WTC11 (cell line): ENCODE results near the gene MYO16. TPM values are rescaled to one million over a fixed set of nuclear protein-coding genes. Genes with fewer than 3 reads are reported as not detected.

Experiments used
- ATAC-seq: fragments of 200-7000 bp; cut with Tn5 transposase; 2 replicates; pipeline ENCODE4 v1.10.0; 2021; ENCODE audit warnings: mild to moderate bottlenecking, moderate library complexity
- CTCF ChIA-PET: fragments of 300-600 bp; sonication (Branson Sonifier 250); formaldehyde crosslinking; loops from one replicate; lab custom pipeline; 2021; ENCODE audit warnings: antibody characterized with exemption; lab: Charles Lee
- POLR2A ChIA-PET: fragments of 350-600 bp; sonication (Branson Sonifier 250); formaldehyde crosslinking; loops from one replicate; lab custom pipeline; 2021; ENCODE audit warnings: antibody characterized with exemption; lab: Charles Lee
- DNase-seq: peaks from one replicate; pipeline ENCODE4 v3.0.0; 2021; ENCODE audit warnings: low spot score
- H3K27ac Mint-ChIP-seq: 2 replicates; pipeline ENCODE4 v1.8.0; 2021; ENCODE audit warnings: mixed read lengths
- H3K27me3 Mint-ChIP-seq: 2 replicates; pipeline ENCODE4 v1.8.0; 2021; ENCODE audit warnings: low read depth, mild to moderate bottlenecking, moderate library complexity, mixed read lengths
- H3K36me3 Mint-ChIP-seq: 2 replicates; pipeline ENCODE4 v1.8.0; 2021; ENCODE audit warnings: mixed read lengths
- H3K4me1 Mint-ChIP-seq: 2 replicates; pipeline ENCODE4 v1.8.0; 2022; ENCODE audit warnings: mixed read lengths
- H3K4me3 Mint-ChIP-seq: 2 replicates; pipeline ENCODE4 v1.8.0; 2021; ENCODE audit warnings: mild to moderate bottlenecking, moderate library complexity, mixed read lengths
- H3K9me3 Mint-ChIP-seq: 2 replicates; pipeline ENCODE4 v1.8.0; 2021; ENCODE audit warnings: mixed read lengths
- ATF1 ChIP-seq: sonication (generic); formaldehyde crosslinking; IDR thresholded peaks from 2 replicates; pipeline ENCODE4 v1.8.1; 2023; ENCODE audit warnings: mild to moderate bottlenecking, moderate library complexity, missing genetic modification reagents
- ELF4 ChIP-seq: sonication (generic); formaldehyde crosslinking; IDR thresholded peaks from 2 replicates; pipeline ENCODE4 v1.8.1; 2022; ENCODE audit warnings: low read depth, mild to moderate bottlenecking, moderate library complexity, missing genetic modification reagents
- FOXK1 ChIP-seq: sonication (generic); formaldehyde crosslinking; IDR thresholded peaks from 2 replicates; pipeline ENCODE4 v1.8.0; 2022; ENCODE audit warnings: mild to moderate bottlenecking, moderate library complexity, missing genetic modification reagents
- FOXP1 ChIP-seq: sonication (generic); formaldehyde crosslinking; IDR thresholded peaks from 2 replicates; pipeline ENCODE4 v1.8.0; 2022; ENCODE audit warnings: missing genetic modification reagents, mild to moderate bottlenecking, moderate library complexity, borderline replicate concordance
- GABPB1 ChIP-seq: sonication (generic); formaldehyde crosslinking; IDR thresholded peaks from 2 replicates; pipeline ENCODE4 v1.8.1; 2023; ENCODE audit warnings: mild to moderate bottlenecking, missing genetic modification reagents
- GRHL2 ChIP-seq: fragments of 250-450 bp; sonication (Bioruptor Pico); IDR thresholded peaks from 2 replicates; pipeline ENCODE4 v1.8.0; 2022; ENCODE audit warnings: mild to moderate bottlenecking, moderate library complexity; ENCODE audit not compliant: insufficient replicate concordance, severe bottlenecking
- RELA ChIP-seq: sonication (generic); formaldehyde crosslinking; IDR thresholded peaks from 2 replicates; pipeline ENCODE4 v1.8.1; 2022; ENCODE audit warnings: missing genetic modification reagents, mild to moderate bottlenecking, borderline replicate concordance
- RORB ChIP-seq: fragments of 250-450 bp; sonication (Bioruptor Pico); IDR thresholded peaks from 2 replicates; pipeline ENCODE4 v1.9.0; 2021; ENCODE audit warnings: mild to moderate bottlenecking
- TEAD1 ChIP-seq: sonication (generic); formaldehyde crosslinking; IDR thresholded peaks from 2 replicates; pipeline ENCODE4 v1.8.0; 2022; ENCODE audit warnings: mild to moderate bottlenecking, missing genetic modification reagents
- ZNF416 ChIP-seq: fragments of 250-450 bp; sonication (Bioruptor Pico); IDR thresholded peaks from 2 replicates; pipeline ENCODE4 v1.9.0; 2021; ENCODE audit warnings: mild to moderate bottlenecking, inconsistent platforms
- total RNA-seq: library from RNA; stranded (reverse); gene quantifications from 3 replicates; pipeline ENCODE4 v1.2.3, GENCODE V29; 2021
- TF ChIP-seq, protein P1 (sequence below): sonication (generic); formaldehyde crosslinking; IDR thresholded peaks from 2 replicates; pipeline ENCODE4 v1.8.1; 2022; ENCODE audit warnings: missing genetic modification reagents, borderline replicate concordance
- TF ChIP-seq, protein P2 (sequence below): sonication (generic); formaldehyde crosslinking; IDR thresholded peaks from 2 replicates; pipeline ENCODE4 v1.8.1; 2022; ENCODE audit warnings: low read depth, missing genetic modification reagents, borderline replicate concordance
- TF ChIP-seq, protein P3 (sequence below): sonication (generic); formaldehyde crosslinking; IDR thresholded peaks from 2 replicates; pipeline ENCODE4 v1.8.0; 2022; ENCODE audit warnings: missing genetic modification reagents
- TF ChIP-seq, protein P4 (sequence below): sonication (generic); formaldehyde crosslinking; IDR thresholded peaks from 2 replicates; pipeline ENCODE4 v1.8.0; 2022; ENCODE audit warnings: mild to moderate bottlenecking, missing genetic modification reagents
- TF ChIP-seq, protein P5 (sequence below): sonication (generic); formaldehyde crosslinking; IDR thresholded peaks from 2 replicates; pipeline ENCODE4 v1.8.1; 2023; ENCODE audit warnings: mild to moderate bottlenecking, missing genetic modification reagents
- TF ChIP-seq, protein P6 (sequence below): sonication (generic); formaldehyde crosslinking; IDR thresholded peaks from 2 replicates; pipeline ENCODE4 v1.8.1; 2022; ENCODE audit warnings: low read depth, mild to moderate bottlenecking, moderate library complexity, missing genetic modification reagents, borderline replicate concordance
- TF ChIP-seq, protein P7 (sequence below): sonication (generic); formaldehyde crosslinking; IDR thresholded peaks from 2 replicates; pipeline ENCODE4 v1.8.1; 2022; ENCODE audit warnings: mild to moderate bottlenecking, missing genetic modification reagents, moderate library complexity, borderline replicate concordance
- TF ChIP-seq, protein P8 (sequence below): fragments of 250-450 bp; sonication (Bioruptor Pico); IDR thresholded peaks from 2 replicates; pipeline ENCODE4 v1.8.0; 2021; ENCODE audit warnings: mild to moderate bottlenecking

MYO16 gene
- total RNA-seq, 1 experiment from 2014 or later, result 0.09 TPM

DNA sequence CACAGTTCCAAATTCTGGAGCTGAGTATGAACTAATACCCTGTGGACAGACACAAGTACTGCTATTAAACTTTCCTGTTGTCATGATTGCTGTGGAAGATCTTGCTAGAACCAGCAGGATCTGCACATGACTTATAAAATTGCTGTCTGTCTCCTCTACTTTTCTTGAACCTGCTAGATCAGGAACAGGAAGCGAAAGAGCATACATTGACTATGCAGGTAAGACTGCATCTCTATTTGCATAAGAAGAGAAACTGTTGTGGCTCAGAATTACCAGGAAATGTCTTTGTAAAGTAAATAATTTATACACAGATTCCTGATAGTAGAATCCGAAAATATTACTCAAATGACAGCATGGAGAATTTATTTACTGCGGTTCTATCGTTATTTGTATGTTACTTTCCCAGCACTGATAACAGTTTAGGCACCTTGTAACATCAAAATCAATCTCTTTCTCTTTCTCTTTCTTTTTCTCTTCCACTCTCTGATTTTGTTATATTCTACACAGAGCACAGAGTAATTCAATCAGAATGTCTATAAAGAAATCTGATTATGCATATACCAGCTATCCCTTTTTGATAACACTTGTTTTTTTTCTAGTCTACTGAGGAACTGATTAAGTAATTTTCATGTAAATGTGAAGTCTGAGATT, 226.5 kb downstream of the MYO16 start (continued):
- TF ChIP-seq ELF4 (CRISPR knock-in tag) (no peak), GABPB1 (no peak)

DNA sequence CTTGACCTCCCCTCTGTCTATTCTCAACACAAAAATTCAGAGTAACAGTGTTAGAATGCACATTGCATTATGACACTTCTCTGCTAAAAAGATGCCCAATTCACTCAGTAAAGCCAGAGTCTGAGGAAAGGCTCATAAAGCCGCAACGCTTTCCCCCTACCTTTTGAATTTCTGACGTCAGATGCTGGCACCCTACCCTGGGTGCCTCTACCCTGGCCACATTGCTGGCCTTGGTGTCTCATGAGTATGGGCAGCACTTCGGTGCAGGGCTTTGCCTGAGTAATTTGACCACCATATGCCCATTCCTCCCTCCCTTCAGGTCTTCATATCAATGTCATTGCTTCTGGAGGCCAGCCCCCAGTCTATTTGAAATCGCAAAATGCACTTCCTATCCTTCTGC, 229.3 kb downstream of the MYO16 start:
- peaks cover 48% of the 10 kb centered on the region for H3K4me1 Mint-ChIP-seq

DNA sequence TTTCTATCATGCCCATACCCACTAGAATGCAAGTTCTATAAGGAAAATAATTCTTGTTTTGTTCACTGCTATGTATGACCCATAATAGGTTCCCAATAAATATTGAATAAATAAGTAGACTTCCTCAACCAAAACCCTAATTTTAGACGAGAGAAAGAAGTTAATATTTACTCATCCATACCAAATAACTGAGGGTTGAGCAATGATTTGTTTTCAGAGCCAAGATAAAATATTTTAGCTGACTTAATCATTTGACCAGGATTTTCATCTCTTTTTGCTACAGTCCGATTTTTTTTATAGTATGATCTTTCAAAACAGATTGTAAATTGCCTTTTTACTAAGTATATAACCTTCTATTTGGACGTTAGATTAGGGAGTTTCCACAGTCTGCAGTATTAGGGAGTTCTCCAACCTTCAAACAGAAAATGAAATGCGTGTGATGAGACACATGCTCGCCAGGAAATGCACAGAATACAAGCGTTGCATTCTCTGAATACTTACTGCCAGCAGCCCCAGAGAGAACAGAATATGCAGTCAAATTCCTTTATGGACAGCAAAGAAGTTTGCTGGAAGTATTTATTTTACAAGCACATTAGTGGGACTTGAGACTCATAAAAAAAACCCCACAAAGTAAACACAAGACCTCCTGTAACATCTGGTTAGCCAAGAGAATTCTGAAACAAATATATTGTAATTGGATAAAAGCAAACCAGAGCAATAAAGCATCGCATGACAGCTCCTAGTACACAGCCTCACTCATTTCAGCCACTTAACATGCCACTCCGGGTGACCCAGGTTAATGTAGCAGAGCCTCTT, 230.0 kb downstream of the MYO16 start:
- Mint-ChIP-seq H3K36me3 (peaks cover 8% of the 10 kb centered on the region; the same call in 1 of the 2 replicates), H3K9me3 (peaks cover 9% of the 10 kb centered on the region), H3K4me3 (no peak overlapping the region; the same call in 1 of the 2 replicates), H3K4me1 (peaks cover 48% of the 10 kb centered on the region), H3K27ac (peak overlapping the region; percentile 22; the same call in 1 of the 2 replicates), H3K27me3 (no peaks in the 10 kb centered on the region)
- CTCF ChIA-PET, result no interaction called here
- ATAC-seq (peak; percentile 44), DNase-seq (no peak)
- POLR2A ChIA-PET, result no interaction called here
- TF ChIP-seq, protein P1, sequence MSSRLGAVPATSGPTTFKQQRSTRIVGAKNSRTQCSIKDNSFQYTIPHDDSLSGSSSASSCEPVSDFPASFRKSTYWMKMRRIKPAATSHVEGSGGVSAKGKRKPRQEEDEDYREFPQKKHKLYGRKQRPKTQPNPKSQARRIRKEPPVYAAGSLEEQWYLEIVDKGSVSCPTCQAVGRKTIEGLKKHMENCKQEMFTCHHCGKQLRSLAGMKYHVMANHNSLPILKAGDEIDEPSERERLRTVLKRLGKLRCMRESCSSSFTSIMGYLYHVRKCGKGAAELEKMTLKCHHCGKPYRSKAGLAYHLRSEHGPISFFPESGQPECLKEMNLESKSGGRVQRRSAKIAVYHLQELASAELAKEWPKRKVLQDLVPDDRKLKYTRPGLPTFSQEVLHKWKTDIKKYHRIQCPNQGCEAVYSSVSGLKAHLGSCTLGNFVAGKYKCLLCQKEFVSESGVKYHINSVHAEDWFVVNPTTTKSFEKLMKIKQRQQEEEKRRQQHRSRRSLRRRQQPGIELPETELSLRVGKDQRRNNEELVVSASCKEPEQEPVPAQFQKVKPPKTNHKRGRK (CRISPR knock-in tag), result no peak
- TF ChIP-seq FOXK1 (CRISPR knock-in tag) (no peak), GRHL2 (CRISPR knock-in tag) (no peak), RELA (no peak), ATF1 (CRISPR knock-in tag) (no peak), RORB (no peak), ZNF416 (CRISPR knock-in tag) (no peak)
- TF ChIP-seq, protein P2, sequence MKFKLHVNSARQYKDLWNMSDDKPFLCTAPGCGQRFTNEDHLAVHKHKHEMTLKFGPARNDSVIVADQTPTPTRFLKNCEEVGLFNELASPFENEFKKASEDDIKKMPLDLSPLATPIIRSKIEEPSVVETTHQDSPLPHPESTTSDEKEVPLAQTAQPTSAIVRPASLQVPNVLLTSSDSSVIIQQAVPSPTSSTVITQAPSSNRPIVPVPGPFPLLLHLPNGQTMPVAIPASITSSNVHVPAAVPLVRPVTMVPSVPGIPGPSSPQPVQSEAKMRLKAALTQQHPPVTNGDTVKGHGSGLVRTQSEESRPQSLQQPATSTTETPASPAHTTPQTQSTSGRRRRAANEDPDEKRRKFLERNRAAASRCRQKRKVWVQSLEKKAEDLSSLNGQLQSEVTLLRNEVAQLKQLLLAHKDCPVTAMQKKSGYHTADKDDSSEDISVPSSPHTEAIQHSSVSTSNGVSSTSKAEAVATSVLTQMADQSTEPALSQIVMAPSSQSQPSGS, result no peak
- TF ChIP-seq, protein P3, sequence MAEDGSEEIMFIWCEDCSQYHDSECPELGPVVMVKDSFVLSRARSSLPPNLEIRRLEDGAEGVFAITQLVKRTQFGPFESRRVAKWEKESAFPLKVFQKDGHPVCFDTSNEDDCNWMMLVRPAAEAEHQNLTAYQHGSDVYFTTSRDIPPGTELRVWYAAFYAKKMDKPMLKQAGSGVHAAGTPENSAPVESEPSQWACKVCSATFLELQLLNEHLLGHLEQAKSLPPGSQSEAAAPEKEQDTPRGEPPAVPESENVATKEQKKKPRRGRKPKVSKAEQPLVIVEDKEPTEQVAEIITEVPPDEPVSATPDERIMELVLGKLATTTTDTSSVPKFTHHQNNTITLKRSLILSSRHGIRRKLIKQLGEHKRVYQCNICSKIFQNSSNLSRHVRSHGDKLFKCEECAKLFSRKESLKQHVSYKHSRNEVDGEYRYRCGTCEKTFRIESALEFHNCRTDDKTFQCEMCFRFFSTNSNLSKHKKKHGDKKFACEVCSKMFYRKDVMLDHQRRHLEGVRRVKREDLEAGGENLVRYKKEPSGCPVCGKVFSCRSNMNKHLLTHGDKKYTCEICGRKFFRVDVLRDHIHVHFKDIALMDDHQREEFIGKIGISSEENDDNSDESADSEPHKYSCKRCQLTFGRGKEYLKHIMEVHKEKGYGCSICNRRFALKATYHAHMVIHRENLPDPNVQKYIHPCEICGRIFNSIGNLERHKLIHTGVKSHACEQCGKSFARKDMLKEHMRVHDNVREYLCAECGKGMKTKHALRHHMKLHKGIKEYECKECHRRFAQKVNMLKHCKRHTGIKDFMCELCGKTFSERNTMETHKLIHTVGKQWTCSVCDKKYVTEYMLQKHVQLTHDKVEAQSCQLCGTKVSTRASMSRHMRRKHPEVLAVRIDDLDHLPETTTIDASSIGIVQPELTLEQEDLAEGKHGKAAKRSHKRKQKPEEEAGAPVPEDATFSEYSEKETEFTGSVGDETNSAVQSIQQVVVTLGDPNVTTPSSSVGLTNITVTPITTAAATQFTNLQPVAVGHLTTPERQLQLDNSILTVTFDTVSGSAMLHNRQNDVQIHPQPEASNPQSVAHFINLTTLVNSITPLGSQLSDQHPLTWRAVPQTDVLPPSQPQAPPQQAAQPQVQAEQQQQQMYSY (CRISPR knock-in tag), result no peak
- TF ChIP-seq, protein P4, sequence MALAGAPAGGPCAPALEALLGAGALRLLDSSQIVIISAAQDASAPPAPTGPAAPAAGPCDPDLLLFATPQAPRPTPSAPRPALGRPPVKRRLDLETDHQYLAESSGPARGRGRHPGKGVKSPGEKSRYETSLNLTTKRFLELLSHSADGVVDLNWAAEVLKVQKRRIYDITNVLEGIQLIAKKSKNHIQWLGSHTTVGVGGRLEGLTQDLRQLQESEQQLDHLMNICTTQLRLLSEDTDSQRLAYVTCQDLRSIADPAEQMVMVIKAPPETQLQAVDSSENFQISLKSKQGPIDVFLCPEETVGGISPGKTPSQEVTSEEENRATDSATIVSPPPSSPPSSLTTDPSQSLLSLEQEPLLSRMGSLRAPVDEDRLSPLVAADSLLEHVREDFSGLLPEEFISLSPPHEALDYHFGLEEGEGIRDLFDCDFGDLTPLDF (CRISPR knock-in tag), result no peak
- TF ChIP-seq, protein P5, sequence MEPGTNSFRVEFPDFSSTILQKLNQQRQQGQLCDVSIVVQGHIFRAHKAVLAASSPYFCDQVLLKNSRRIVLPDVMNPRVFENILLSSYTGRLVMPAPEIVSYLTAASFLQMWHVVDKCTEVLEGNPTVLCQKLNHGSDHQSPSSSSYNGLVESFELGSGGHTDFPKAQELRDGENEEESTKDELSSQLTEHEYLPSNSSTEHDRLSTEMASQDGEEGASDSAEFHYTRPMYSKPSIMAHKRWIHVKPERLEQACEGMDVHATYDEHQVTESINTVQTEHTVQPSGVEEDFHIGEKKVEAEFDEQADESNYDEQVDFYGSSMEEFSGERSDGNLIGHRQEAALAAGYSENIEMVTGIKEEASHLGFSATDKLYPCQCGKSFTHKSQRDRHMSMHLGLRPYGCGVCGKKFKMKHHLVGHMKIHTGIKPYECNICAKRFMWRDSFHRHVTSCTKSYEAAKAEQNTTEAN (CRISPR knock-in tag), result no peak
- TF ChIP-seq, protein P6, sequence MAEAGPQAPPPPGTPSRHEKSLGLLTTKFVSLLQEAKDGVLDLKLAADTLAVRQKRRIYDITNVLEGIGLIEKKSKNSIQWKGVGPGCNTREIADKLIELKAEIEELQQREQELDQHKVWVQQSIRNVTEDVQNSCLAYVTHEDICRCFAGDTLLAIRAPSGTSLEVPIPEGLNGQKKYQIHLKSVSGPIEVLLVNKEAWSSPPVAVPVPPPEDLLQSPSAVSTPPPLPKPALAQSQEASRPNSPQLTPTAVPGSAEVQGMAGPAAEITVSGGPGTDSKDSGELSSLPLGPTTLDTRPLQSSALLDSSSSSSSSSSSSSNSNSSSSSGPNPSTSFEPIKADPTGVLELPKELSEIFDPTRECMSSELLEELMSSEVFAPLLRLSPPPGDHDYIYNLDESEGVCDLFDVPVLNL (CRISPR knock-in tag), result no peak
- TF ChIP-seq, protein P7, sequence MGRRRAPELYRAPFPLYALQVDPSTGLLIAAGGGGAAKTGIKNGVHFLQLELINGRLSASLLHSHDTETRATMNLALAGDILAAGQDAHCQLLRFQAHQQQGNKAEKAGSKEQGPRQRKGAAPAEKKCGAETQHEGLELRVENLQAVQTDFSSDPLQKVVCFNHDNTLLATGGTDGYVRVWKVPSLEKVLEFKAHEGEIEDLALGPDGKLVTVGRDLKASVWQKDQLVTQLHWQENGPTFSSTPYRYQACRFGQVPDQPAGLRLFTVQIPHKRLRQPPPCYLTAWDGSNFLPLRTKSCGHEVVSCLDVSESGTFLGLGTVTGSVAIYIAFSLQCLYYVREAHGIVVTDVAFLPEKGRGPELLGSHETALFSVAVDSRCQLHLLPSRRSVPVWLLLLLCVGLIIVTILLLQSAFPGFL (CRISPR knock-in tag), result no peak
- TF ChIP-seq, protein P8, sequence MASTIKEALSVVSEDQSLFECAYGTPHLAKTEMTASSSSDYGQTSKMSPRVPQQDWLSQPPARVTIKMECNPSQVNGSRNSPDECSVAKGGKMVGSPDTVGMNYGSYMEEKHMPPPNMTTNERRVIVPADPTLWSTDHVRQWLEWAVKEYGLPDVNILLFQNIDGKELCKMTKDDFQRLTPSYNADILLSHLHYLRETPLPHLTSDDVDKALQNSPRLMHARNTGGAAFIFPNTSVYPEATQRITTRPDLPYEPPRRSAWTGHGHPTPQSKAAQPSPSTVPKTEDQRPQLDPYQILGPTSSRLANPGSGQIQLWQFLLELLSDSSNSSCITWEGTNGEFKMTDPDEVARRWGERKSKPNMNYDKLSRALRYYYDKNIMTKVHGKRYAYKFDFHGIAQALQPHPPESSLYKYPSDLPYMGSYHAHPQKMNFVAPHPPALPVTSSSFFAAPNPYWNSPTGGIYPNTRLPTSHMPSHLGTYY (CRISPR knock-in tag), result no peak

More for the DNA sequence above, 229.3 kb downstream of the MYO16 start:
- TF ChIP-seq TEAD1 (CRISPR knock-in tag) (no peak), ZNF416 (CRISPR knock-in tag) (no peak), FOXP1 (no peak)
- TF ChIP-seq, all 79 proteins: peak for 0
- Mint-ChIP-seq H3K36me3 (peaks cover 8% of the 10 kb centered on the region; the same call in 1 of the 2 replicates), H3K9me3 (peaks cover 9% of the 10 kb centered on the region), H3K27ac (no peak overlapping the region; the same call in 1 of the 2 replicates), H3K27me3 (no peaks in the 10 kb centered on the region), H3K4me3 (no peak overlapping the region)
- ChIA-PET CTCF (interaction anchor here (1.4 kb wide), 1 partner anchor 36 kb away, joined by 3 read pairs; no protein-coding TSS in a partner anchor), POLR2A (no interaction called here)
- ATAC-seq (no peak), DNase-seq (no peak)
